ENCODE data around the gene PTTG1IP. TPM values are rescaled to one million over a fixed set of nuclear protein-coding genes. Genes with fewer than 3 reads are reported as not detected.

PTTG1IP gene
- total and polyA plus RNA-seq, 2 of the 13 experiments (the other 11 are each of a cell fraction or from before 2014, with no cell fraction given), result 161 to 700 TPM

GRCh38 chr21:44873356-44874239 lies at the start of gene PTTG1IP (continued):
- TF ChIP-seq CENPX (CRISPR knock-in tag; IDR thresholded peaks at IDR 0.05), result no peak
- peak; percentile 89 for TF ChIP-seq SALL1 (CRISPR knock-in tag; IDR thresholded peaks at IDR 0.05)
- 0 out of 2 replicates have a peak, but pooled peaks have one; percentile 30 for TF ChIP-seq KAT8 (CRISPR knock-in tag; IDR thresholded peaks at IDR 0.05)
- no peak for TF ChIP-seq ZNF660 (CRISPR knock-in tag; IDR thresholded peaks at IDR 0.05; ENCODE audit: borderline replicate concordance, low read depth)
- no peak for TF ChIP-seq NCOA1 (CRISPR knock-in tag; IDR thresholded peaks at IDR 0.05)
- TF ChIP-seq CTCF (CRISPR knock-in tag; IDR thresholded peaks at IDR 0.05), result 0 out of 2 replicates have a peak, but pooled peaks have one; percentile 2
- no peak for TF ChIP-seq NFAT5 (CRISPR knock-in tag; IDR thresholded peaks at IDR 0.05)
- TF ChIP-seq ZNF775 (CRISPR knock-in tag; IDR thresholded peaks at IDR 0.05; ENCODE audit: borderline replicate concordance), result no peak
- no peak for TF ChIP-seq GPN1 (CRISPR knock-in tag; IDR thresholded peaks at IDR 0.05; ENCODE audit: borderline replicate concordance)
- no peak for TF ChIP-seq ZNF740 (CRISPR knock-in tag; IDR thresholded peaks at IDR 0.05)
- no peak; the same call in 1 of the 2 replicates for TF ChIP-seq ZFP82 (CRISPR knock-in tag; IDR thresholded peaks at IDR 0.05; ENCODE audit: borderline replicate concordance)
- TF ChIP-seq ZBTB44 (CRISPR knock-in tag; IDR thresholded peaks at IDR 0.05), result no peak
- TF ChIP-seq ZNF550 (CRISPR knock-in tag; IDR thresholded peaks at IDR 0.05; ENCODE audit: borderline replicate concordance), result 0 out of 2 replicates have a peak, but pooled peaks have one; percentile 50
- TF ChIP-seq ZNF333 (CRISPR knock-in tag; IDR thresholded peaks at IDR 0.05; ENCODE audit: borderline replicate concordance), result no peak
- peak; percentile 70; the same call in 1 of the 2 replicates for TF ChIP-seq ZNF274 (CRISPR knock-in tag; IDR thresholded peaks at IDR 0.05)
- no peak; the same call in 1 of the 2 replicates for TF ChIP-seq ZNF839 (CRISPR knock-in tag; IDR thresholded peaks at IDR 0.05; ENCODE audit: borderline replicate concordance)
- TF ChIP-seq REXO4 (CRISPR knock-in tag; IDR thresholded peaks at IDR 0.05; ENCODE audit: borderline replicate concordance), result peak; percentile 37; the same call in 1 of the 2 replicates
- TF ChIP-seq FOXK2 (IDR thresholded peaks at IDR 0.05), result no peak

Data from HepG2 (cell line).